MCF 10A (cell line): Measurements from ENCODE around the gene MYRF. TPM values are rescaled to one million over a fixed set of nuclear protein-coding genes. Genes with fewer than 3 reads are reported as not detected.

Source experiments
- BruUV-seq: library from RNA; stranded (reverse); fragments of 400-500 nt; replicated peaks from 2 replicates; lab custom pipeline; 2021; lab: Mats Ljungman, UMichigan
- CTCF ChIA-PET: fragments of 300-600 bp; sonication (Branson Sonifier 250); formaldehyde crosslinking; extraction: SDS; loops from one replicate; lab custom pipeline; 2021; ENCODE audit warnings: antibody characterized with exemption, inconsistent platforms; lab: Yijun Ruan, JAX
- POLR2A ChIA-PET: fragments of 300-600, 350-650 bp; sonication (Branson Sonifier 250); formaldehyde crosslinking; extraction: SDS; loops from one replicate; lab custom pipeline; 2020; ENCODE audit warnings: antibody characterized with exemption, inconsistent platforms; lab: Yijun Ruan, JAX
- DNase-seq: peaks from one replicate; pipeline ENCODE4 v3.0.0-alpha.2; 2018; ENCODE audit not compliant: unreplicated experiment
- H3K27ac Mint-ChIP-seq: one replicate; pipeline ENCODE4 v1.8.0; 2022; ENCODE audit warnings: mild to moderate bottlenecking, low read depth, mixed read lengths; ENCODE audit not compliant: unreplicated experiment
- H3K27me3 Mint-ChIP-seq: one replicate; pipeline ENCODE4 v1.8.0; 2022; ENCODE audit warnings: mixed read lengths; ENCODE audit not compliant: insufficient read depth, unreplicated experiment
- H3K36me3 Mint-ChIP-seq: one replicate; pipeline ENCODE4 v1.8.0; 2022; ENCODE audit warnings: mild to moderate bottlenecking, moderate library complexity, mixed read lengths; ENCODE audit not compliant: insufficient read depth, unreplicated experiment
- H3K4me1 Mint-ChIP-seq: one replicate; pipeline ENCODE4 v1.8.0; 2022; ENCODE audit warnings: mixed read lengths; ENCODE audit not compliant: insufficient read depth, unreplicated experiment
- H3K4me3 Mint-ChIP-seq: one replicate; pipeline ENCODE4 v1.8.0; 2022; ENCODE audit warnings: mild to moderate bottlenecking, moderate library complexity, mixed read lengths; ENCODE audit not compliant: unreplicated experiment
- H3K9me3 Mint-ChIP-seq: one replicate; pipeline ENCODE4 v1.8.0; 2022; ENCODE audit warnings: mixed read lengths; ENCODE audit not compliant: unreplicated experiment
- CTCF ChIP-seq: fragments of 200-600 bp; IDR thresholded peaks from one replicate; pipeline ENCODE4 v1.8.0; 2022; ENCODE audit warnings: antibody characterized with exemption, mild to moderate bottlenecking; ENCODE audit not compliant: unreplicated experiment
- intact Hi-C: fragments of 100-400 bp; cut with micrococcal nuclease; formaldehyde crosslinking; loops from 2 replicates; pipeline ENCODE4 v1.14.1; 2022
- total RNA-seq: library from RNA; stranded (reverse); gene quantifications from 2 replicates; pipeline ENCODE4 v1.2.3, GENCODE V29; 2022

Gene MYRF
- total RNA-seq, 1 experiment from 2014 or later: 0.16 TPM

- Mint-ChIP-seq H3K27me3 (peaks cover 25% of the 10 kb centered on the region), H3K27ac (no peak overlapping the region), H3K4me3 (no peak overlapping the region), H3K9me3 (no peaks in the 10 kb centered on the region), H3K36me3 (no peaks in the 10 kb centered on the region), H3K4me1 (no peaks in the 10 kb centered on the region)
- ChIA-PET POLR2A (no interaction called here), CTCF (interaction anchor here (1.6 kb wide), 1 partner anchor 10 kb away, joined by 4 read pairs; no protein-coding TSS in a partner anchor)
- DNase-seq: no peak
- no TSS peak for BruUV-seq
- intact Hi-C loops: no loop called here
- TF ChIP-seq CTCF: no peak
Observed at GRCh38 chr11:61714916-61715315, 37.5 kb upstream of the MYRF start.

- no peak for TF ChIP-seq CTCF
- intact Hi-C loops: no loop called here
- Mint-ChIP-seq H3K4me3 (no peak overlapping the region), H3K27ac (no peak overlapping the region), H3K9me3 (no peaks in the 10 kb centered on the region), H3K27me3 (peaks cover 25% of the 10 kb centered on the region), H3K36me3 (no peaks in the 10 kb centered on the region), H3K4me1 (no peaks in the 10 kb centered on the region)
- BruUV-seq: no TSS peak
- CTCF ChIA-PET: interaction anchor here (0.6 to 1.6 kb wide), 3 partner anchors 11 to 17 kb away, joined by 3 to 4 read pairs (median 4); no protein-coding TSS in a partner anchor
- no peak for DNase-seq
- POLR2A ChIA-PET: no interaction called here
Observed at GRCh38 chr11:61715867-61716266, 36.6 kb upstream of the MYRF start.

- H3K27me3 Mint-ChIP-seq: peaks cover 25% of the 10 kb centered on the region
- no peaks in the 10 kb centered on the region for H3K9me3 Mint-ChIP-seq
- ChIA-PET CTCF (interaction anchor here (0.6 to 1.6 kb wide), 3 partner anchors 12 to 16 kb away, joined by 3 to 4 read pairs (median 4); no protein-coding TSS in a partner anchor), POLR2A (no interaction called here)
- intact Hi-C loops: no loop called here
- BruUV-seq: no TSS peak
- H3K4me1 Mint-ChIP-seq: no peaks in the 10 kb centered on the region
- H3K4me3 Mint-ChIP-seq: no peak overlapping the region
- no peak for DNase-seq
- H3K27ac Mint-ChIP-seq: no peak overlapping the region
- no peak for TF ChIP-seq CTCF
- H3K36me3 Mint-ChIP-seq: no peaks in the 10 kb centered on the region
Observed at GRCh38 chr11:61716478-61717285, 35.8 kb upstream of the MYRF start.

GRCh38 chr11:61717286-61718033, 35.0 kb upstream of the MYRF start:
- H3K27ac Mint-ChIP-seq: no peak overlapping the region
- H3K36me3 Mint-ChIP-seq: no peaks in the 10 kb centered on the region
- POLR2A ChIA-PET: no interaction called here

More at GRCh38 chr11:61717286-61718033, 35.0 kb upstream of the MYRF start:
- peaks cover 25% of the 10 kb centered on the region for H3K27me3 Mint-ChIP-seq
- intact Hi-C loops: no loop called here
- H3K4me1 Mint-ChIP-seq: no peaks in the 10 kb centered on the region
- no peaks in the 10 kb centered on the region for H3K9me3 Mint-ChIP-seq
- CTCF ChIA-PET: no interaction called here
- no peak overlapping the region for H3K4me3 Mint-ChIP-seq
- DNase-seq: no peak
- no TSS peak for BruUV-seq
- no peak for TF ChIP-seq CTCF
